H1 (cell line): Measurements from ENCODE around the gene FGF4.

Source experiments
- BACH1 ChIP-seq: IDR thresholded peaks from 2 replicates; pipeline ENCODE4 v1.6.1; 2012; ENCODE audit warnings: low read length, improper control_type of control experiment
- CBX5 ChIP-seq: fragments of 300-800, 300-1000 bp; sonication (generic); IDR thresholded peaks from 2 replicates; pipeline ENCODE4 v1.7.1; 2016; ENCODE audit warnings: antibody characterized with exemption, low read length, low read depth
- EP300 ChIP-seq, 2 experiments: IDR thresholded peaks; 1 replicate in 1 of 2; 2 replicates in 1 of 2; pipeline ENCODE4 v1.6.1; 2011 to 2012; ENCODE audit warnings: low read depth in 2 of 2, low read length in 2 of 2, mild to moderate bottlenecking in 2 of 2, borderline replicate concordance in 1 of 2, inconsistent platforms in 1 of 2, moderate library complexity in 1 of 2
- KDM1A ChIP-seq: fragments of 200-600, 300-600 bp; sonication (generic); IDR thresholded peaks from 2 replicates; pipeline ENCODE4 v1.7.1; 2016; ENCODE audit warnings: mild to moderate bottlenecking, low read length, borderline replicate concordance
- POLR2A ChIP-seq, 2 experiments: IDR thresholded peaks; 1 replicate in 1 of 2; 2 replicates in 1 of 2; pipeline ENCODE4 v1.6.1; 2011; ENCODE audit warnings: low read depth in 2 of 2, low read length in 2 of 2, mild to moderate bottlenecking in 2 of 2; ENCODE audit errors: control extremely low read depth in 1 of 2
- POLR2AphosphoS5 ChIP-seq: IDR thresholded peaks from 2 replicates; pipeline ENCODE4 v1.6.1; 2011; ENCODE audit warnings: low read depth, low read length
- POU5F1 ChIP-seq: IDR thresholded peaks from 2 replicates; pipeline ENCODE4 v1.6.1; 2011; ENCODE audit warnings: low read depth, mild to moderate bottlenecking, low read length, moderate library complexity
- RNF2 ChIP-seq: fragments of 200-900, 300-1000 bp; sonication (generic); IDR thresholded peaks from 2 replicates; pipeline ENCODE4 v1.7.1; 2016; ENCODE audit warnings: borderline replicate concordance, low read depth, mild to moderate bottlenecking, antibody characterized with exemption, low read length; ENCODE audit not compliant: poor library complexity, severe bottlenecking; ENCODE audit errors: missing control alignments
- SIN3A ChIP-seq, 2 experiments: IDR thresholded peaks in 1 of 2; conservative IDR thresholded peaks in 1 of 2; 2 replicates each; pipeline ENCODE4 v1.6.1; 2011 to 2012; ENCODE audit warnings: low read length in 2 of 2, improper control_type of control experiment in 1 of 2, low read depth in 1 of 2, mild to moderate bottlenecking in 1 of 2
- TAF1 ChIP-seq: IDR thresholded peaks from 2 replicates; pipeline ENCODE4 v1.6.1; 2011; ENCODE audit warnings: mild to moderate bottlenecking, low read depth, low read length
- TF ChIP-seq, protein P1 (sequence below), 3 experiments: IDR thresholded peaks; 1 replicate in 2 of 3; 2 replicates in 1 of 3; pipeline versions ENCODE4 v1.5.1 to v1.6.1; 2011; ENCODE audit warnings: low read length in 3 of 3, mild to moderate bottlenecking in 3 of 3, inconsistent platforms in 2 of 3, low read depth in 1 of 3, moderate library complexity in 1 of 3; ENCODE audit not compliant: insufficient read depth in 1 of 3; ENCODE audit errors: control extremely low read depth in 1 of 3

DNA sequence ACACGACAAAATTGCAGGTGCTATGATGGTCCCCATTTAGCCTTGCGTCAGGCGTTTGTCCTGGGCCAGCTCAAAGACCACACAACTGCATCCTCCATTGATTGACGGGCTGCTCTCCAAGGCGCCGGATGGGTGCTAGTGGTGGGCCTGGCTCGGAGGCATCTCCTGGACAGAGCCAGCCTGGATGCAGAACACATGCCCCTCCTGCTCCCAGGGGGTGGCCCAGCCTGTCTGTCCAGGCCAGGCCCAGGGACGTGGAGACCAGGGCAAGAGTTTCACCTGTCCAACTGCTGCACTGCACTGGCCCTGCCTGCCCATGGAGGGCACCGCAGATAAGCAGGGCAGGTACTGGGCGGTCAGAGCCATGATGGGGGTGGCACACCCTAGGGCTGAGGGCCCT, 47.9 kb downstream of the FGF4 start:
- TF ChIP-seq, protein P1, sequence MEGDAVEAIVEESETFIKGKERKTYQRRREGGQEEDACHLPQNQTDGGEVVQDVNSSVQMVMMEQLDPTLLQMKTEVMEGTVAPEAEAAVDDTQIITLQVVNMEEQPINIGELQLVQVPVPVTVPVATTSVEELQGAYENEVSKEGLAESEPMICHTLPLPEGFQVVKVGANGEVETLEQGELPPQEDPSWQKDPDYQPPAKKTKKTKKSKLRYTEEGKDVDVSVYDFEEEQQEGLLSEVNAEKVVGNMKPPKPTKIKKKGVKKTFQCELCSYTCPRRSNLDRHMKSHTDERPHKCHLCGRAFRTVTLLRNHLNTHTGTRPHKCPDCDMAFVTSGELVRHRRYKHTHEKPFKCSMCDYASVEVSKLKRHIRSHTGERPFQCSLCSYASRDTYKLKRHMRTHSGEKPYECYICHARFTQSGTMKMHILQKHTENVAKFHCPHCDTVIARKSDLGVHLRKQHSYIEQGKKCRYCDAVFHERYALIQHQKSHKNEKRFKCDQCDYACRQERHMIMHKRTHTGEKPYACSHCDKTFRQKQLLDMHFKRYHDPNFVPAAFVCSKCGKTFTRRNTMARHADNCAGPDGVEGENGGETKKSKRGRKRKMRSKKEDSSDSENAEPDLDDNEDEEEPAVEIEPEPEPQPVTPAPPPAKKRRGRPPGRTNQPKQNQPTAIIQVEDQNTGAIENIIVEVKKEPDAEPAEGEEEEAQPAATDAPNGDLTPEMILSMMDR (IDR thresholded peaks at IDR 0.05; ENCODE audit: control extremely low read depth in 1 of 3, insufficient read depth in 1 of 3, low read depth in 1 of 3, low read length in 3 of 3): no peak
- TF ChIP-seq POLR2AphosphoS5 (no peak), POU5F1 (no peak), BACH1 (no peak), SIN3A (conservative IDR thresholded peaks at IDR 0.05 in 1 of 2, IDR thresholded peaks at IDR 0.05 in 1 of 2; ENCODE audit: low read depth in 1 of 2, low read length in 2 of 2) (no peak), EP300 (IDR thresholded peaks at IDR 0.05; ENCODE audit: borderline replicate concordance in 1 of 2, low read depth in 2 of 2, low read length in 2 of 2) (no peak), CBX5 (no peak), TAF1 (no peak), POLR2A (IDR thresholded peaks at IDR 0.05; ENCODE audit: control extremely low read depth in 1 of 2, low read depth in 2 of 2, low read length in 2 of 2) (no peak), RNF2 (no peak), KDM1A (no peak)
